Stimulated activated CD8-positive, alpha-beta memory T cell treated with anti-CD3 and anti-CD28 coated beads, Interleukin-15, amount 100 ng/mL, for 24 hours (primary cell): ENCODE data around the gene FUT8.

Source experiments
- DNase-seq: peaks from one replicate; pipeline ENCODE4 v3.0.0-alpha.2; 2020; ENCODE audit warnings: low read depth

The FUT8 gene

GRCh38 chr14:65774041-65774440 lies 361.5 kb downstream of the FUT8 start:
- no peak for DNase-seq

DNA sequence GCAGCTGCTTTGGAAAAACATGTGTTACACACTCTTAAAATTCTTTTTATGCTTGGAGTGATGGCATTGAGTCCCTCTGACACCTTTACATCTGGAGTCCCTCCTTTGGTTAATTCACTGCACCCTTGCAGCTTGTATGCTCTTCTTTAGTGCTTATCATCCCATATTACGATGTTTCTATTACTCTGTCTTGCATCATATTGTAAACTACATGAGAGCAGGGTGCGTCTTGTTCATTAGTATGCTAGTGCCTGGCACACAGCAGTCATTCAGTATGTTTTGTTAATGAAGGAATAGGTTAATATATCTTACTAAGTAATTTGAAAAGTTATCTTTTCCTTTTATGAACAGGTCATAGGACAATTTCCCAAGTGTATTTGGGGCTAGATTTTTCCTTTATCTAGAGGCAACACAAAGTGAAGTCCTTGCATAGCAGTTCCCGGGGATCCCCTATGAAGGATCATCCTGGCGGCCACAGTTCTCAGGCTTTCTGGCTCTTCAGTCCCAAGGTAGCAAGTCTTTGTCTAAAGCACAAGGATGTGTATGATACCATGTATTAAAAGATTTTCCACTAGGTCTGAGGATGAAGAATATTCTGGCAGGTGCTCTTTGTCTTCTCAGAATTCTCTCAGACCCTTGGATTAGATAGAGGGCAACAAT lies 363.8 kb downstream of the FUT8 start:
- DNase-seq: no peak

GRCh38 chr14:65780566-65780965 lies 368.0 kb downstream of the FUT8 start:
- DNase-seq: no peak

DNA sequence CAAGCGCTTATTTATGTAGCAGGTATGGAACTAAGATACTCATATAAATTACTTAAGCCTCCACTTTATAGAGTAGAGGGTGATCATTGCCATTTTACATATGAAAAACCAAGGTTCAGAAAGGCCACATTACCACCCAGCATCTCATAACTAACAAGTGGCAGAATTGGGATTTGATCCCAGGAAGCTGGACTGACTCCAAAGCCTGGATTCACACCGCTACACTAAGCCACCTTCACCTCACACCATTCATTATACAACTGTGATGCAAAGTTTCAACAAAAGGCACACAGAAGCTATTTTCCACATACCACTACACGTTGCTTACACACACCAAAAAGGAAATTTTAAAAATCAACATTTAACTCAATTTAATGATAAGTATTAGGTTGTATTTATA lies 370.6 kb downstream of the FUT8 start:
- no peak for DNase-seq

DNA sequence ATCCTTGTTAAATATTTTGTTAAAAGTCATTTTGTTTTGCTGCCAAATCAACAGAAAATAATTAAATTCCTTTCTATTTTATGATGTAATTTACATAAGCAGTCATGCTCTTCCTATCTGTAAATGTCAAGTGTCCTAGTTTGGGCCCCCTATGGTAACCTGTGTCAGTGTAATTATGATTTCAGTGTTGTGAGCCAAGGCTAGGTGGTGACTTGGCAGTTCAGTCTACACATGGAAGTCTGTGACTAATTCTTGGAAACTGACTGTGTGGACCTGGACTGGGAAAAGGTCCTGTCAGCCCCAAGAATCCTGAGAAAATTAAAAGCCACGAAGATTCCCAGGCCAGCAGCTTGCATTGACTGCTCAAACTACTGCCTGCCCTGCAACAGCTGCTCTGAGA lies 371.0 kb downstream of the FUT8 start:
- no peak for DNase-seq

DNA sequence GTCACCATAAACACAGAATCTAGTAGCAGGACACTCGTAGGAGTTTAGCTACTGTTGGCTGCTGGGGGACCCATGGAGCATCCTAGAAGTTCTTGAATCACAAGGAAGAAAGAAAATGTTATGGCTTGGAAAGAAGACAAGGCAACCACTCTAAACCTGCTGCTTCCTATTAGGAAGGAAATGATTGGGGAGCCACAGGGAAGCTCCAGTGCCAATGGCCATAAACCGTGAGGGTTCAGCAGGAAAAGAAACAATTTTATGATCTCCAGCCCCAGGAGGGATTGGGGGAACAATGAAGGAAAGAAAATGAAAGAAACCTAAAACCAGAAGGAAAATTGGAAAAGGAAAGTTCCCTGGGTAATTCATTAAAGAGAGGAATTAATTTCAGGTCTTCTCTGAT lies 372.0 kb downstream of the FUT8 start:
- no peak for DNase-seq

- DNase-seq: no peak
Measured at GRCh38 chr14:65787461-65787860, 374.9 kb downstream of the FUT8 start.

DNA sequence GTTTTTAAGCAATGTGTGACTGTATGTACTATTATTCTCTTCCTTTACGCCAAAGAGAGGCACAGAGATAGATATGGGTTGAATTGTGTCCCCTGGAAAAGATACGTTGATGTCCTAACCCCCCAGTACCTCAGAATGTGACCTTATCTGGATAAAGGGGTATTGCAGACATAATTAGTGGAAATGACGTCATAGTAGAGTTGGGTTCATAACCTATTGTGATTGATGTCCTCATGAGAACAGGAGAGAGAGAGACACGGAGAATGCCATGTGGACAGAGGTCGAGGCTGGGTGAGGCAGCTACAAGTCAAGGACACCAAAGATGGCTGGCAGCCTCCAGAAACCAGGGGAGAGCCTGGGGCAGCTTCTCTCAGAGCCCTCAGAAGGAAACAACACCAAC lies 376.3 kb downstream of the FUT8 start:
- DNase-seq: no peak

DNA sequence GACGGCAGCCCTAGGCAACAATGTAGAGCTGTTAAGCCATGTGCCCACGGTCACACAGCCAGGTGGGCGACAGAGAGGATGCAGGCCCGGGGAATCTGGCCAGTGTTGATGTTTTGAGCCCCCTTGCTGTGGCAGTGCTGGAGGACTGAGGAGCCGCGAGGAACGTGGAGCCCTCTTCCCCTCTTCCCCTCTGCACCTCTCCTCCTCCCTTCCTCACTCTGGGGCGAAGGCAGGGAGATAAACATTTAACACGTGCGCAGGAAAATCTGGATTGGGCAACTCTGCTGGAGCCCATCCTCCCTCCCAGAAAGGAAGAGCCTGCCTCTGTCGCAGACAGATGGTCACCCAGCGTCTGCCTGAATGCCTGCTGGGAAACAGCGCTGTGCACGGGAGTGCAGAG lies 376.8 kb downstream of the FUT8 start:
- DNase-seq: no peak

- DNase-seq: no peak
Measured at GRCh38 chr14:65790172-65790815, 377.8 kb downstream of the FUT8 start.

- DNase-seq: no peak
Measured at GRCh38 chr14:65791191-65791981, 378.9 kb downstream of the FUT8 start.

- DNase-seq: no peak
Measured at GRCh38 chr14:65792208-65792905, 379.8 kb downstream of the FUT8 start.
